DND-41 (cell line): Measurements from ENCODE around the gene ETFA.

Experiments used
- ATAC-seq: fragments of 200-7000 bp; cut with Tn5 transposase; 3 replicates; pipeline ENCODE4 v1.9.1; 2021; ENCODE audit warnings: low read depth; ENCODE audit not compliant: insufficient read depth
- DNase-seq: peaks from one replicate; pipeline ENCODE4 v3.0.0-alpha.2; 2020
- H2AFZ ChIP-seq: 2 replicates; pipeline ENCODE4 v1.6.0; 2012; ENCODE audit warnings: low read depth, low read length
- H3K27ac ChIP-seq: 2 replicates; pipeline ENCODE4 v1.5.1; 2012; ENCODE audit warnings: low read length, inconsistent platforms
- H3K27me3 ChIP-seq: fragments of 200-600 bp; sonication (generic); 2 replicates; pipeline ENCODE4 v1.6.0; 2012; ENCODE audit warnings: low read length, mild to moderate bottlenecking, inconsistent platforms; ENCODE audit not compliant: insufficient read depth, poor library complexity
- H3K36me3 ChIP-seq: 2 replicates; pipeline ENCODE4 v1.5.1; 2012; ENCODE audit warnings: low read length, inconsistent platforms; ENCODE audit not compliant: insufficient read depth
- H3K4me1 ChIP-seq: 2 replicates; pipeline ENCODE4 v1.5.1; 2012; ENCODE audit warnings: mild to moderate bottlenecking, low read length; ENCODE audit not compliant: insufficient read depth
- H3K4me2 ChIP-seq: 2 replicates; pipeline ENCODE4 v1.6.0; 2012; ENCODE audit warnings: mild to moderate bottlenecking, moderate library complexity, low read length, inconsistent platforms; ENCODE audit not compliant: insufficient read depth
- H3K4me3 ChIP-seq, 2 experiments: fragments of 200-600 bp in 1 of 2; shearing (Covaris generic) in 1 of 2; 2 replicates each; pipeline ENCODE4 v1.5.1; 2012 to 2016; ENCODE audit warnings: inconsistent platforms in 2 of 2, low read length in 2 of 2, mild to moderate bottlenecking in 2 of 2, low read depth in 1 of 2, moderate library complexity in 1 of 2
- H3K79me2 ChIP-seq: 2 replicates; pipeline ENCODE4 v1.6.0; 2012; ENCODE audit warnings: low read length, inconsistent platforms; ENCODE audit not compliant: insufficient read depth
- H3K9ac ChIP-seq: 2 replicates; pipeline ENCODE4 v1.6.0; 2012; ENCODE audit warnings: low read depth, mild to moderate bottlenecking, inconsistent platforms, low read length, moderate library complexity
- H3K9me3 ChIP-seq: 2 replicates; pipeline ENCODE4 v1.5.1; 2012; ENCODE audit warnings: low read length, moderate library complexity, mild to moderate bottlenecking, inconsistent platforms; ENCODE audit not compliant: insufficient read depth, severe bottlenecking
- H4K20me1 ChIP-seq: 2 replicates; pipeline ENCODE4 v1.6.0; 2012; ENCODE audit warnings: low read length; ENCODE audit not compliant: insufficient read depth
- EZH2 ChIP-seq: IDR thresholded peaks from 3 replicates; pipeline ENCODE4 v1.6.1; 2012; ENCODE audit warnings: borderline replicate concordance, low read depth, mild to moderate bottlenecking, moderate library complexity, low read length, inconsistent platforms; ENCODE audit not compliant: severe bottlenecking
- TF ChIP-seq, protein P1 (sequence below): IDR thresholded peaks from 2 replicates; pipeline ENCODE4 v1.5.1; 2012; ENCODE audit warnings: borderline replicate concordance, low read length, moderate library complexity, mild to moderate bottlenecking; ENCODE audit not compliant: poor library complexity, severe bottlenecking; ENCODE audit errors: extremely low read depth

The ETFA gene

DNA sequence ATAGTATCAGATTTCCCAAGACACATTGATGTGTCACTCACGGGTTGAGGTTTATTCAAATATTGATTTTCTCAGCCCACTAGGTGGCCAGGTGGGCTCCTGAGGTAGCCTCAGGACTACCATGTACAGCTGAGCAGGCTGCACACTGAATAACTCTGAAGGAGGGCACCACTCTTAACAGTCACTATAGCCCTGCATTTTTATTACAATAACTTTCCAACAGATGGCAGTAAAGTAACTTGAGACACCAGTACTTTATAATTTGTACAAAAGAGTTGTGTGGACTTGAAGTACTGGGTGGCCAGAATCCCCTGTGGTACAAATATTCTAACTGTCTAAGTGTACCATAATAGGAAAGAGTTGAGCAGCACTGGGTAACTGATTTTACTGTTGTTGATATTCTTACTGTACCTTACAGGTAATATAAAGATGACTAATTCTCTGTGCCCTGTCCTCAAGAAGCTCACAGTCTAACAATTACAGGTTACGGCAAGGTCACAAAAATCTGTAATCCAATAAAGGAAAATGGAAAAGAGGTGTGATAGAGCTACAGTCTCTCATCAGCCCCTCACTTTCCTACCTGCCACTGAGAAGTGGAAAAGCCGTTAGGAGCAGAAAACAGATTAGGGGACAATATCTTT, 76.0 kb downstream of the ETFA start:
- DNase-seq: no peak
- TF ChIP-seq EZH2: no peak
- TF ChIP-seq, protein P1, sequence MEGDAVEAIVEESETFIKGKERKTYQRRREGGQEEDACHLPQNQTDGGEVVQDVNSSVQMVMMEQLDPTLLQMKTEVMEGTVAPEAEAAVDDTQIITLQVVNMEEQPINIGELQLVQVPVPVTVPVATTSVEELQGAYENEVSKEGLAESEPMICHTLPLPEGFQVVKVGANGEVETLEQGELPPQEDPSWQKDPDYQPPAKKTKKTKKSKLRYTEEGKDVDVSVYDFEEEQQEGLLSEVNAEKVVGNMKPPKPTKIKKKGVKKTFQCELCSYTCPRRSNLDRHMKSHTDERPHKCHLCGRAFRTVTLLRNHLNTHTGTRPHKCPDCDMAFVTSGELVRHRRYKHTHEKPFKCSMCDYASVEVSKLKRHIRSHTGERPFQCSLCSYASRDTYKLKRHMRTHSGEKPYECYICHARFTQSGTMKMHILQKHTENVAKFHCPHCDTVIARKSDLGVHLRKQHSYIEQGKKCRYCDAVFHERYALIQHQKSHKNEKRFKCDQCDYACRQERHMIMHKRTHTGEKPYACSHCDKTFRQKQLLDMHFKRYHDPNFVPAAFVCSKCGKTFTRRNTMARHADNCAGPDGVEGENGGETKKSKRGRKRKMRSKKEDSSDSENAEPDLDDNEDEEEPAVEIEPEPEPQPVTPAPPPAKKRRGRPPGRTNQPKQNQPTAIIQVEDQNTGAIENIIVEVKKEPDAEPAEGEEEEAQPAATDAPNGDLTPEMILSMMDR: peak; percentile 65
- H3K9me3 ChIP-seq: no peaks in the 10 kb centered on the region

DNA sequence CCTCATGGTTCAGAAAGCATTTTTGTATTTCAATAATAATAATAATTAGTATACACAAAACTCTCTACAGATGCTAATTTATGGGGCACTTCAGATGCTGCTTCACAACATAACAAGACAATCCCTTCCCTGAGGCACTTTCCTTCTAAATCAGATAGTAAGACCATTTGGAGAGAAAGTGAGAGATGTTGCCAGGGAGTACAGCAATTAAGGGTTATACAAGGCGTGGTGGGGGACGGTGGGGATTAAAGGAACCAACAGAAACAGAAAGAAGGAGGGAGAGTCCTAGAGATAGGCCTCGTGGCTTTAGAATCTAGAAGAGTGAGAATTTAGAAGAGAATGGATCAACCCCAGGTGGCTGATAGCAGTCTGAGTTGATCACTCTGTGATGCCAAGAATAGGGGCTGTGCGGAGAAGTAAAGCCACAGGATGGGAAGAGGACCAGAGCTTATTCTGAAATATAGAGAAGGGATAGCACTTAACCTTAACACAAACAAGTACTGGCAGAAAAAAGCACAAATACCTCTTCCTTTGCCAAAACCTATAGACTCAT, 76.9 kb downstream of the ETFA start:
- no peaks in the 10 kb centered on the region; the same call in 1 of the 2 replicates for H4K20me1 ChIP-seq
- no peaks in the 10 kb centered on the region for H3K9me3 ChIP-seq
- ATAC-seq (no peak), DNase-seq (no peak)
- no peak overlapping the region for H3K27ac ChIP-seq
- H3K36me3 ChIP-seq: peaks cover 7% of the 10 kb centered on the region; the same call in 1 of the 2 replicates
- H2AFZ ChIP-seq: no peak overlapping the region
- no peaks in the 10 kb centered on the region for H3K4me1 ChIP-seq
- H3K27me3 ChIP-seq: no peaks in the 10 kb centered on the region
- H3K9ac ChIP-seq: no peak overlapping the region
- H3K4me2 ChIP-seq: no peak overlapping the region
- H3K4me3 ChIP-seq: no peak overlapping the region
- no peaks in the 10 kb centered on the region for H3K79me2 ChIP-seq
- TF ChIP-seq EZH2: no peak
- TF ChIP-seq, protein P1: no peak

More for the DNA sequence above, 76.0 kb downstream of the ETFA start:
- Histone ChIP-seq H3K79me2 (no peaks in the 10 kb centered on the region), H3K4me2 (no peak overlapping the region), H3K9ac (no peak overlapping the region), H3K4me1 (no peaks in the 10 kb centered on the region), H4K20me1 (no peaks in the 10 kb centered on the region; the same call in 1 of the 2 replicates), H3K27me3 (no peaks in the 10 kb centered on the region), H2AFZ (no peak overlapping the region), H3K27ac (no peak overlapping the region), H3K36me3 (peaks cover 7% of the 10 kb centered on the region; the same call in 1 of the 2 replicates), H3K4me3 (no peak overlapping the region)
- ATAC-seq: peak; percentile 84

DNA sequence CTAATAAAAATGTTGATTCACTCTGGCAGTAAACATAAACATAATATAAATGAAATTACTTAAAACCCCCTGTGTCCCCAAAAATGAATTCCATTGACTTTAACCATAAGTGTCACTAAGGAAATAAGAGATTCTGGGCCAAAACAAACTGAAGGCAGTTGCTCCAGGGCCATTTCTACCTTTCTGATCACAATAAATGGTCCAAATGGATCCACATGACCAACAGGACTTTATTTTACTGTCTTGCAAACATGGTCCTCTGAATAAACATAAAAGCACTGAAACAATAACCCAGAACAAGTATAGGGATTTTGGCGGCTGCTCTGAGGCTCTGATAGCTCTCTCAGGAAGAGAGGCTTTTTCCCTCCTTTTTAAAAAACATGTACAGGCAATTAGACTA, 77.3 kb downstream of the ETFA start:
- Histone ChIP-seq H3K4me3 (no peak overlapping the region), H3K4me2 (no peak overlapping the region), H3K79me2 (no peaks in the 10 kb centered on the region), H3K4me1 (no peaks in the 10 kb centered on the region), H3K9me3 (no peaks in the 10 kb centered on the region), H3K9ac (no peak overlapping the region), H3K36me3 (peaks cover 7% of the 10 kb centered on the region; the same call in 1 of the 2 replicates), H2AFZ (no peak overlapping the region), H4K20me1 (no peaks in the 10 kb centered on the region; the same call in 1 of the 2 replicates), H3K27me3 (no peaks in the 10 kb centered on the region), H3K27ac (no peak overlapping the region)
- no peak for TF ChIP-seq EZH2
- TF ChIP-seq, protein P1: no peak
- ATAC-seq (no peak), DNase-seq (no peak)
